Stimulated activated CD4-positive, alpha-beta T cell treated with anti-CD3 and anti-CD28 coated beads, Interleukin-12 subunit alpha, Interleukin-12 subunit beta, amount 100 ng/mL, for 48 hours (primary cell): ENCODE measurements around the gene FNDC1.
A peak's percentile ranks its signal among the peaks of the same experiment; 100 is the strongest.

Source experiments
- DNase-seq, 3 donors: peaks; one replicate each; pipeline ENCODE4 v3.0.0-alpha.2; 2020; ENCODE audit warnings: low read depth in 2 of 3, low spot score in 1 of 3

Gene FNDC1

GRCh38 chr6:159203304-159204005 is 34.3 kb downstream of the FNDC1 start:
- no peak for DNase-seq

GRCh38 chr6:159204605-159205004 is 35.4 kb downstream of the FNDC1 start:
- DNase-seq, result no peak

GRCh38 chr6:159212028-159212427 is 42.8 kb downstream of the FNDC1 start:
- no peak for DNase-seq

GRCh38 chr6:159212525-159213280 is 43.5 kb downstream of the FNDC1 start:
- DNase-seq, result no peak

- no peak for DNase-seq
Observed at GRCh38 chr6:159213405-159213804, 44.2 kb downstream of the FNDC1 start.

GRCh38 chr6:159214281-159214680 is 45.1 kb downstream of the FNDC1 start:
- DNase-seq, result no peak

- DNase-seq, result peak in 1 of 3 donors; percentile 6
Observed at GRCh38 chr6:159217595-159218275, 48.5 kb downstream of the FNDC1 start.

- DNase-seq, result no peak
Observed at GRCh38 chr6:159220093-159220492, 50.9 kb downstream of the FNDC1 start.

GRCh38 chr6:159221486-159222170 is 52.4 kb downstream of the FNDC1 start:
- DNase-seq, result no peak

- no peak for DNase-seq
Observed at GRCh38 chr6:159224452-159224851, 55.3 kb downstream of the FNDC1 start.

GRCh38 chr6:159229651-159230051 is 60.5 kb downstream of the FNDC1 start:
- no peak for DNase-seq

- no peak for DNase-seq
Observed at GRCh38 chr6:159232106-159232645, 63.0 kb downstream of the FNDC1 start.

- no peak for DNase-seq
Observed at GRCh38 chr6:159232751-159233150, 63.6 kb downstream of the FNDC1 start.

GRCh38 chr6:159233365-159234101 is 64.3 kb downstream of the FNDC1 start:
- no peak for DNase-seq

- DNase-seq, result no peak
Observed at GRCh38 chr6:159234102-159234553, 64.9 kb downstream of the FNDC1 start.

- DNase-seq, result no peak
Observed at GRCh38 chr6:159238920-159239558, 69.8 kb downstream of the FNDC1 start.

GRCh38 chr6:159249128-159249527 is 79.9 kb downstream of the FNDC1 start:
- no peak for DNase-seq

- no peak for DNase-seq
Observed at GRCh38 chr6:159249752-159250151, 80.6 kb downstream of the FNDC1 start.

GRCh38 chr6:159250633-159251032 is 81.4 kb downstream of the FNDC1 start:
- no peak for DNase-seq

- DNase-seq, result peak in 1 of 3 donors; percentile 18
Observed at GRCh38 chr6:159252955-159253508, 83.8 kb downstream of the FNDC1 start.
